ENCODE data around the gene CDKAL1.

The CDKAL1 gene

DNA sequence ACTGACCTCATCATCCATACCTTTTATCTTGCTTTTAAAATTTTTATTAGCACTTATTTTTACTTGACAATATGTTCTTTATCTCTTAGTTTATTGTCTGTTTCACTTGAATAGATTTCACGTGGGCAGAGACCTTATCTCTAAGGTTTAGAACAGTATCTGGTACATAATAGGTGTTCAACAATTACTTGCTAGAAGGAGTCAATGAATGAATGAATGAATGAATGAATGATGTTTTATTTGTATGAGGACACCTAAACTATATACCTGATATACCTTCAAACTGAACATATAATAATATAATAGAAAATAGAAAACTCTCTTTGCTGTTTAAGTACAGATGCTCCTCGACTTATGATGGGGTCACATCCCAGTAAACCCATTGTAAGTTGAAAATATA is 412.6 kb downstream of the CDKAL1 start:
- Histone ChIP-seq H3K27ac (ENCODE audit: low read length) (no peak overlapping the region), H2AFZ (ENCODE audit: low read depth, low read length) (no peak overlapping the region), H4K20me1 (ENCODE audit: insufficient read depth, low read length) (no peaks in the 10 kb centered on the region), H3K79me2 (ENCODE audit: insufficient read depth, low read length) (no peaks in the 10 kb centered on the region), H3K4me2 (ENCODE audit: insufficient read depth, low read length) (no peak overlapping the region), H3K9me3 (ENCODE audit: insufficient read depth, low read length, severe bottlenecking) (peaks cover 3% of the 10 kb centered on the region), H3K4me1 (ENCODE audit: insufficient read depth, low read length) (peaks cover 7% of the 10 kb centered on the region; the same call in 1 of the 2 replicates), H3K27me3 (ENCODE audit: insufficient read depth, low read length, poor library complexity) (no peaks in the 10 kb centered on the region), H3K36me3 (ENCODE audit: insufficient read depth, low read length) (no peaks in the 10 kb centered on the region), H3K9ac (ENCODE audit: low read depth, low read length) (no peak overlapping the region), H3K4me3 (ENCODE audit: low read depth in 1 of 2, low read length in 2 of 2) (no peak overlapping the region)
- no peak for ATAC-seq (ENCODE audit: insufficient read depth, low read depth)
- no peak for DNase-seq
- no peak for TF ChIP-seq EZH2 (IDR thresholded peaks at IDR 0.05; ENCODE audit: borderline replicate concordance, low read depth, low read length, severe bottlenecking)
- TF ChIP-seq, protein P1, sequence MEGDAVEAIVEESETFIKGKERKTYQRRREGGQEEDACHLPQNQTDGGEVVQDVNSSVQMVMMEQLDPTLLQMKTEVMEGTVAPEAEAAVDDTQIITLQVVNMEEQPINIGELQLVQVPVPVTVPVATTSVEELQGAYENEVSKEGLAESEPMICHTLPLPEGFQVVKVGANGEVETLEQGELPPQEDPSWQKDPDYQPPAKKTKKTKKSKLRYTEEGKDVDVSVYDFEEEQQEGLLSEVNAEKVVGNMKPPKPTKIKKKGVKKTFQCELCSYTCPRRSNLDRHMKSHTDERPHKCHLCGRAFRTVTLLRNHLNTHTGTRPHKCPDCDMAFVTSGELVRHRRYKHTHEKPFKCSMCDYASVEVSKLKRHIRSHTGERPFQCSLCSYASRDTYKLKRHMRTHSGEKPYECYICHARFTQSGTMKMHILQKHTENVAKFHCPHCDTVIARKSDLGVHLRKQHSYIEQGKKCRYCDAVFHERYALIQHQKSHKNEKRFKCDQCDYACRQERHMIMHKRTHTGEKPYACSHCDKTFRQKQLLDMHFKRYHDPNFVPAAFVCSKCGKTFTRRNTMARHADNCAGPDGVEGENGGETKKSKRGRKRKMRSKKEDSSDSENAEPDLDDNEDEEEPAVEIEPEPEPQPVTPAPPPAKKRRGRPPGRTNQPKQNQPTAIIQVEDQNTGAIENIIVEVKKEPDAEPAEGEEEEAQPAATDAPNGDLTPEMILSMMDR (IDR thresholded peaks at IDR 0.05; ENCODE audit: borderline replicate concordance, extremely low read depth, low read length, poor library complexity, severe bottlenecking), result no peak

DNA sequence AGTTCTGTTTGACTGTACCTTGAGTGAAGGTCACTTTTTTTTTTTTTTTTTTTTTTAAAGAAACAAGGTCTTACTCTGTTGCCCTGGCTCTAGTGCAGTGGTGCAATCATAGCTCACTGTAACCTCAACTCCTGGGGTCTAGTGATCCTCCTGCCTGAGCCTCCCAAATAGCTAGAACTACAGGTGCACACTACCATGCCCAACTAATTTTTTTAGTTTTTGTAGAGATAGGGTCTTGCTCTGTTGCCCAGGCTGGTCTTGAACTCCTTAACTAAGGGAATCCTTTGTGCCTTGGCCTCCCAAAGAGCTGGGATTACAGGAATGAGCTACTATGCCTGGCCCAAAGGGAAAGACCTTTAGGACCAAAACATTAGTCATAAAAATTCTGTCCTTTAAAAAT is 413.7 kb downstream of the CDKAL1 start:
- TF ChIP-seq, protein P1 (IDR thresholded peaks at IDR 0.05; ENCODE audit: borderline replicate concordance, extremely low read depth, low read length, poor library complexity, severe bottlenecking), result no peak
- TF ChIP-seq EZH2 (IDR thresholded peaks at IDR 0.05; ENCODE audit: borderline replicate concordance, low read depth, low read length, severe bottlenecking), result no peak

DNA sequence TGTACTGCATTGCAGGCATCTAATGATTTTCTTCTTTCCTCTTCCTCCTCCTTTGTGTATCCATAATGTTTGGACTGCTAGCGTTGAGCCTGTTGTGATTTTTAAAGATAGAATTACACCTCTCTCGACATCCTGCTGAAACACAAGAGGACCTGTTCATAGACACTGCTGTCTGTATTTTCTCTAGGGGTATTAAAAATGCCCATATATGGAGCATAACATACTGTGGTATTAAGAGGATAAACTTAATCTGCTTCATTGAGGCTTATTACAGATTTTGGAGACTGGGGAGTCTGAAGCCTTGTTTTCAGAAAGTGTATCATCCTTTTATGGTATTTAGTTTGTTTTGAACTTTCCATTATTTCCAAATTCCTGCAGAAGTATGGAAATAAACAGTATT is 414.3 kb downstream of the CDKAL1 start:
- no peaks in the 10 kb centered on the region for H3K27me3 ChIP-seq (ENCODE audit: insufficient read depth, low read length, poor library complexity)
- H3K9ac ChIP-seq (ENCODE audit: low read depth, low read length), result no peak overlapping the region
- no peaks in the 10 kb centered on the region for H3K9me3 ChIP-seq (ENCODE audit: insufficient read depth, low read length, severe bottlenecking)
- H4K20me1 ChIP-seq (ENCODE audit: insufficient read depth, low read length), result no peaks in the 10 kb centered on the region
- H3K36me3 ChIP-seq (ENCODE audit: insufficient read depth, low read length), result no peaks in the 10 kb centered on the region
- peaks cover 7% of the 10 kb centered on the region; the same call in 1 of the 2 replicates for H3K4me1 ChIP-seq (ENCODE audit: insufficient read depth, low read length)
- H3K79me2 ChIP-seq (ENCODE audit: insufficient read depth, low read length), result no peaks in the 10 kb centered on the region
- H3K4me2 ChIP-seq (ENCODE audit: insufficient read depth, low read length), result no peak overlapping the region
- DNase-seq (no peak), ATAC-seq (ENCODE audit: insufficient read depth, low read depth) (no peak)
- TF ChIP-seq, protein P1 (IDR thresholded peaks at IDR 0.05; ENCODE audit: borderline replicate concordance, extremely low read depth, low read length, poor library complexity, severe bottlenecking), result no peak
- TF ChIP-seq EZH2 (IDR thresholded peaks at IDR 0.05; ENCODE audit: borderline replicate concordance, low read depth, low read length, severe bottlenecking), result no peak
- no peak overlapping the region for H3K4me3 ChIP-seq (ENCODE audit: low read depth in 1 of 2, low read length in 2 of 2)
- no peak overlapping the region for H2AFZ ChIP-seq (ENCODE audit: low read depth, low read length)
- no peak overlapping the region for H3K27ac ChIP-seq (ENCODE audit: low read length)

More for the DNA sequence above, 413.7 kb downstream of the CDKAL1 start:
- ATAC-seq (ENCODE audit: insufficient read depth, low read depth) (no peak), DNase-seq (no peak)
- H4K20me1 ChIP-seq (ENCODE audit: insufficient read depth, low read length), result no peaks in the 10 kb centered on the region
- no peaks in the 10 kb centered on the region for H3K79me2 ChIP-seq (ENCODE audit: insufficient read depth, low read length)
- H3K9me3 ChIP-seq (ENCODE audit: insufficient read depth, low read length, severe bottlenecking), result peaks cover 3% of the 10 kb centered on the region
- H3K4me2 ChIP-seq (ENCODE audit: insufficient read depth, low read length), result no peak overlapping the region
- H3K4me3 ChIP-seq (ENCODE audit: low read depth in 1 of 2, low read length in 2 of 2), result no peak overlapping the region
- H3K9ac ChIP-seq (ENCODE audit: low read depth, low read length), result no peak overlapping the region
- no peaks in the 10 kb centered on the region for H3K27me3 ChIP-seq (ENCODE audit: insufficient read depth, low read length, poor library complexity)
- no peak overlapping the region for H3K27ac ChIP-seq (ENCODE audit: low read length)
- no peak overlapping the region for H2AFZ ChIP-seq (ENCODE audit: low read depth, low read length)
- H3K36me3 ChIP-seq (ENCODE audit: insufficient read depth, low read length), result no peaks in the 10 kb centered on the region
- H3K4me1 ChIP-seq (ENCODE audit: insufficient read depth, low read length), result peaks cover 7% of the 10 kb centered on the region; the same call in 1 of the 2 replicates

DNA sequence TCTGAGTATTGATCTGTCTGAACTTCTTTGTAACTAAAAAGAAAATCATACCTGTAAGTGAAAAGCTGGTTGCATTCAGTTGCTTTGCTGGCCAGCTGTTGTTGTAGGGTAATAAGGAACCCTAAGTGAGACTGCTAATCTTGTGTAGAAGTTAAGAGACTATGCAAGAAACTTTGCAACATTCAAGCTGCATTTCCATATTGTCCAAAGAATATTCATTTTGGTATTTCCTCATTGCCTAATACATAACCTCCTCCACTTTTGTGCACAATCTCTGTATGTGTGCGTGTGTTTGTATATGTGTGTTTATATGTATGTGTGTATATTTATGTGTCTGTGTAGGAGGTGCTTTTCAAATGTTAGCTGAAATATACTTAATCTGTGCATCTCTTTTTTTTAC is 414.9 kb downstream of the CDKAL1 start:
- Histone ChIP-seq H3K4me2 (ENCODE audit: insufficient read depth, low read length) (no peak overlapping the region), H3K36me3 (ENCODE audit: insufficient read depth, low read length) (no peaks in the 10 kb centered on the region), H3K27me3 (ENCODE audit: insufficient read depth, low read length, poor library complexity) (no peaks in the 10 kb centered on the region), H3K9ac (ENCODE audit: low read depth, low read length) (no peak overlapping the region), H3K27ac (ENCODE audit: low read length) (no peak overlapping the region), H3K9me3 (ENCODE audit: insufficient read depth, low read length, severe bottlenecking) (no peaks in the 10 kb centered on the region), H4K20me1 (ENCODE audit: insufficient read depth, low read length) (no peaks in the 10 kb centered on the region), H3K4me3 (ENCODE audit: low read depth in 1 of 2, low read length in 2 of 2) (no peak overlapping the region), H3K79me2 (ENCODE audit: insufficient read depth, low read length) (no peaks in the 10 kb centered on the region), H2AFZ (ENCODE audit: low read depth, low read length) (no peak overlapping the region), H3K4me1 (ENCODE audit: insufficient read depth, low read length) (peaks cover 7% of the 10 kb centered on the region; the same call in 1 of the 2 replicates)
- DNase-seq, result no peak
- ATAC-seq (ENCODE audit: insufficient read depth, low read depth), result no peak
- TF ChIP-seq, protein P1 (IDR thresholded peaks at IDR 0.05; ENCODE audit: borderline replicate concordance, extremely low read depth, low read length, poor library complexity, severe bottlenecking), result no peak
- no peak for TF ChIP-seq EZH2 (IDR thresholded peaks at IDR 0.05; ENCODE audit: borderline replicate concordance, low read depth, low read length, severe bottlenecking)

Measured in DND-41 (cell line).